Ovary (tissue), 3 donors: Measurements from ENCODE around the gene ARID3C.

ENCODE experiments used
- CTCF ChIP-seq, 3 donors: fragments of 450-650 bp in 2 of 3; fragments of 200-600 bp in 1 of 3; IDR thresholded peaks; one replicate each; pipeline versions ENCODE4 v1.5.1 to v1.8.0; 2016 to 2022; ENCODE audit warnings: antibody characterized with exemption in 3 of 3, mild to moderate bottlenecking in 1 of 3
- EP300 ChIP-seq: sonication (generic); formaldehyde crosslinking; IDR thresholded peaks from one replicate; pipeline ENCODE4 v1.6.1; 2017; ENCODE audit warnings: antibody characterized with exemption
- POLR2A ChIP-seq: fragments of 450-650 bp; IDR thresholded peaks from one replicate; pipeline ENCODE4 v1.6.1; 2017; ENCODE audit warnings: antibody characterized with exemption, mild to moderate bottlenecking, moderate library complexity
- donor health status: DM: no; HTN: no; CAD: no.

- TF ChIP-seq CTCF (IDR thresholded peaks at IDR 0.05) (no peak), POLR2A (no peak), EP300 (no peak)
Observed at GRCh38 chr9:34584970-34585369, 43.9 kb downstream of the ARID3C start.
